GM19328 (cell line): ENCODE measurements around the gene BTLA.
"Not testable (repeated sequence)": the region's sequence is repeated elsewhere in the genome, so short reads cannot be mapped to it uniquely, and the experiment has no call there.

ENCODE experiments used
- ATAC-seq: cut with Tn5 transposase; IDR thresholded peaks from one replicate; pipeline ENCODE4 v1.9.1; 2021; ENCODE audit warnings: mild to moderate bottlenecking, moderate library complexity; ENCODE audit not compliant: unreplicated experiment

BTLA gene

GRCh38 chr3:112498914-112499711 is at the start of gene BTLA:
Gene BTLA, minus strand, starts transcription at chr3:112499472. Its CDS starts 114 bp downstream, at chr3:112499358.
- ATAC-seq, result peak; percentile 65

- ATAC-seq, result no peak
Measured at GRCh38 chr3:112546216-112546759, 47.0 kb upstream of the BTLA start.

GRCh38 chr3:112539825-112540650 is 40.8 kb upstream of the BTLA start:
- ATAC-seq, result no peak

- no peak for ATAC-seq
Measured at GRCh38 chr3:112531358-112531781, 32.1 kb upstream of the BTLA start.

GRCh38 chr3:112530573-112530972 is 31.3 kb upstream of the BTLA start:
- ATAC-seq, result no peak

GRCh38 chr3:112524127-112524526 is 24.9 kb upstream of the BTLA start:
- ATAC-seq, result not testable (repeated sequence)

GRCh38 chr3:112519424-112520001 is 20.2 kb upstream of the BTLA start:
- ATAC-seq, result no peak

- ATAC-seq, result not testable (repeated sequence)
Measured at GRCh38 chr3:112518970-112519369, 19.7 kb upstream of the BTLA start.

- ATAC-seq, result peak; percentile 99
Measured at GRCh38 chr3:112514527-112515128, 15.4 kb upstream of the BTLA start.

- ATAC-seq, result no peak
Measured at GRCh38 chr3:112512320-112512719, 13.0 kb upstream of the BTLA start.

- no peak for ATAC-seq
Measured at GRCh38 chr3:112508860-112509259, 9.6 kb upstream of the BTLA start.

- ATAC-seq, result no peak
Measured at GRCh38 chr3:112508261-112508660, 9.0 kb upstream of the BTLA start.

GRCh38 chr3:112505907-112506306 is 6.6 kb upstream of the BTLA start:
- no peak for ATAC-seq

- no peak for ATAC-seq
Measured at GRCh38 chr3:112504123-112504522, 4.9 kb upstream of the BTLA start.

GRCh38 chr3:112503304-112503972 is 4.2 kb upstream of the BTLA start:
- no peak for ATAC-seq

GRCh38 chr3:112500621-112501020 is 1.3 kb upstream of the BTLA start:
- ATAC-seq, result no peak

- no peak for ATAC-seq
Measured at GRCh38 chr3:112497897-112498548, 1.2 kb downstream of the BTLA start.

GRCh38 chr3:112496366-112497067 is 2.8 kb downstream of the BTLA start:
- ATAC-seq, result no peak

- ATAC-seq, result not testable (repeated sequence)
Measured at GRCh38 chr3:112494448-112494767, 4.9 kb downstream of the BTLA start.
